Gastrocnemius medialis (tissue), 4 donors: ENCODE measurements around the gene TMC2. TPM values are rescaled to one million over a fixed set of nuclear protein-coding genes. Genes with fewer than 3 reads are reported as not detected.

Experiments
- ATAC-seq, 2 donors: fragments of 150-250 bp; one replicate each; pipeline ENCODE4 v1.9.1; 2016
- DNase-seq, 2 donors: peaks; one replicate each; pipeline ENCODE4 v3.0.0-alpha.2; 2019
- H3K27ac ChIP-seq, 4 donors: fragments of 200-600 bp; sonication (generic); 1 replicate in 1 of 4; 2 replicates in 3 of 4; pipeline ENCODE4 v1.5.1; 2016 to 2018; ENCODE audit warnings: mild to moderate bottlenecking in 2 of 4, moderate library complexity in 1 of 4
- H3K27me3 ChIP-seq, 3 donors: fragments of 200-600 bp; sonication (generic) in 2 of 3; 1 replicate in 1 of 3; 2 replicates in 2 of 3; pipeline versions ENCODE4 v1.5.1 to v1.6.0; 2016 to 2019; ENCODE audit warnings: mild to moderate bottlenecking in 1 of 3, moderate library complexity in 1 of 3
- H3K36me3 ChIP-seq, 2 donors: fragments of 200-600 bp; sonication (generic) in 1 of 2; one replicate each; pipeline ENCODE4 v1.5.1; 2017 to 2018
- H3K4me1 ChIP-seq, 2 donors: fragments of 200-600 bp; sonication (generic) in 1 of 2; one replicate each; pipeline ENCODE4 v1.5.1; 2016 to 2017; ENCODE audit warnings: mild to moderate bottlenecking in 2 of 2
- H3K4me3 ChIP-seq, 4 donors: fragments of 200-600 bp; sonication (generic) in 3 of 4; 1 replicate in 1 of 4; 2 replicates in 3 of 4; pipeline ENCODE4 v1.5.1; 2016 to 2019; ENCODE audit warnings: mild to moderate bottlenecking in 2 of 4
- H3K9me3 ChIP-seq, 3 donors: fragments of 200-600 bp; sonication (generic) in 2 of 3; 1 replicate in 1 of 3; 2 replicates in 2 of 3; pipeline ENCODE4 v1.5.1; 2016 to 2019
- POLR2A ChIP-seq, 2 donors: fragments of 450-650 bp; IDR thresholded peaks; one replicate each; pipeline ENCODE4 v1.6.1; 2017; ENCODE audit warnings: antibody characterized with exemption in 2 of 2, mild to moderate bottlenecking in 2 of 2, moderate library complexity in 2 of 2
- in situ Hi-C, 4 donors: fragments of 200-750 bp; cut with MboI; loops; one replicate each; pipeline versions ENCODE4 v1.15.0 to v1.8.0; 2017; ENCODE audit warnings: low sequenced_read_pairs in 4 of 4
- intact Hi-C: fragments of 100-400 bp; cut with DNase I; formaldehyde crosslinking; loops from one replicate; pipeline ENCODE4 v1.15.1; 2023; ENCODE audit warnings: low total_unique reads
- total RNA-seq, 4 donors: library from RNA; depleted of rRNA; stranded (reverse); fragments of >200 nt; gene quantifications; one replicate each; pipeline versions ENCODE4 v1.1.0 to v1.2.3, GENCODE V29; 2016
- TF ChIP-seq, protein P1 (sequence below), 5 experiments: fragments of 450-650 bp in 3 of 5; fragments of 200-600 bp in 2 of 5; sonication (generic) in 2 of 5; IDR thresholded peaks in 4 of 5; conservative IDR thresholded peaks in 1 of 5; 1 replicate in 4 of 5; 2 replicates in 1 of 5; pipeline ENCODE4 v1.5.1; 2016 to 2019; ENCODE audit warnings: antibody characterized with exemption in 5 of 5, mild to moderate bottlenecking in 3 of 5, moderate library complexity in 3 of 5

TMC2 gene
- total RNA-seq, 4 donors from 2014 or later = 0.10 TPM; not detected in 2

DNA sequence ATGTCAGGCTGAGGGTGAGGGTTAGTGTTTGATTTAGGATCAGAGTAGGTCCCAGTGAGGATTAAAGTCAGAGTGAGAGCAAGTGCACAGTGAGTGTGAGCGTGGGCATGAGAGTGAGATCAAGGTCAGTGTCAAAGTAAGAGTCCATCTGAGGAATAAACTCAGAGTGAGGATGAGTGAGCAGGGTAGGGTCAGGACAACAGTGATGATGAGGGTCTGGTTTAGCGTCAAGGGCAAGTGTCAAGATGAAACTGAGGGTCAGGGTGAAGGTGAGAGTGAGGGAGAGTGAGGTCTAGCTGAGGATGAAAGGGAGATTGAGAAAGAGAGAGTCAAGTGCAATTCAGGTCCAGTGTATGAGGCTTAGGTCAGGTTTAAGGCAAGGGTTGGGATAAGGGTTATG, 20.0 kb upstream of the TMC2 start:
- Histone ChIP-seq H3K27ac (no peak overlapping the region), H3K9me3 (no peaks in the 10 kb centered on the region), H3K4me3 (no peak overlapping the region), H3K36me3 (no peaks in the 10 kb centered on the region), H3K27me3 (peaks cover 0 to 4% (median 0%) of the 10 kb centered on the region in 3 donors), H3K4me1 (no peaks in the 10 kb centered on the region)
- no peak for ATAC-seq
- TF ChIP-seq, protein P1, sequence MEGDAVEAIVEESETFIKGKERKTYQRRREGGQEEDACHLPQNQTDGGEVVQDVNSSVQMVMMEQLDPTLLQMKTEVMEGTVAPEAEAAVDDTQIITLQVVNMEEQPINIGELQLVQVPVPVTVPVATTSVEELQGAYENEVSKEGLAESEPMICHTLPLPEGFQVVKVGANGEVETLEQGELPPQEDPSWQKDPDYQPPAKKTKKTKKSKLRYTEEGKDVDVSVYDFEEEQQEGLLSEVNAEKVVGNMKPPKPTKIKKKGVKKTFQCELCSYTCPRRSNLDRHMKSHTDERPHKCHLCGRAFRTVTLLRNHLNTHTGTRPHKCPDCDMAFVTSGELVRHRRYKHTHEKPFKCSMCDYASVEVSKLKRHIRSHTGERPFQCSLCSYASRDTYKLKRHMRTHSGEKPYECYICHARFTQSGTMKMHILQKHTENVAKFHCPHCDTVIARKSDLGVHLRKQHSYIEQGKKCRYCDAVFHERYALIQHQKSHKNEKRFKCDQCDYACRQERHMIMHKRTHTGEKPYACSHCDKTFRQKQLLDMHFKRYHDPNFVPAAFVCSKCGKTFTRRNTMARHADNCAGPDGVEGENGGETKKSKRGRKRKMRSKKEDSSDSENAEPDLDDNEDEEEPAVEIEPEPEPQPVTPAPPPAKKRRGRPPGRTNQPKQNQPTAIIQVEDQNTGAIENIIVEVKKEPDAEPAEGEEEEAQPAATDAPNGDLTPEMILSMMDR (IDR thresholded peaks at IDR 0.05 in 4 of 5, conservative IDR thresholded peaks at IDR 0.05 in 1 of 5) = no peak
- no peak for TF ChIP-seq POLR2A (IDR thresholded peaks at IDR 0.05)
- in situ Hi-C loops (loop anchor here in 1 of 4 donors (10.0 kb wide), 1 partner anchor 138 kb away; the partner anchor contains the start of gene NOP56), intact Hi-C loops (no loop called here)
- no peak for DNase-seq

DNA sequence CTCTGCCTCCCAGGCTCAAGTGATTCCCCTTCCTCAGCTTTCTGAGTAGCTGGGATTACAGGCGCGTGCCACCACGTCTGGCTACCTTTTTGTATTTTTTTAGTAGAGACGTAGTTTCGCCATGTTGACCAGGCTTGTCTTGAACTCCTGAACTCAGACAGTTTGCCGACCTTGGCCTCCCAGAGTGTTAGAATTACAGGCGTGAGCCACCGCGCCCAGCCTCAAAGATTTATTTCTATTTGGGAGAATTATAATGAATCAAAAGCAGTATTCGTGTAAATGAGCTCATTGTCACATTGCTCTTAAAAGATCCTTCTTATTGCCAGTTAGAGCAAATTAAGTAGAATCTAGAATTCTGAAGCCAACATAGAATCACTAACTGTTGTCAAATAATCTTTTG, 18.3 kb upstream of the TMC2 start:
- no peaks in the 10 kb centered on the region for H3K36me3 ChIP-seq
- H3K27ac ChIP-seq = no peak overlapping the region
- TF ChIP-seq, protein P1 (IDR thresholded peaks at IDR 0.05 in 4 of 5, conservative IDR thresholded peaks at IDR 0.05 in 1 of 5) = no peak
- TF ChIP-seq POLR2A (IDR thresholded peaks at IDR 0.05) = no peak
- in situ Hi-C loops (loop anchor here in 1 of 4 donors (10.0 kb wide), 1 partner anchor 137 kb away; the partner anchor contains the start of gene NOP56), intact Hi-C loops (no loop called here)
- H3K27me3 ChIP-seq = peaks cover 0 to 2% (median 0%) of the 10 kb centered on the region in 3 donors
- no peaks in the 10 kb centered on the region for H3K9me3 ChIP-seq
- ATAC-seq (no peak), DNase-seq (no peak)
- no peak overlapping the region for H3K4me3 ChIP-seq
- no peaks in the 10 kb centered on the region for H3K4me1 ChIP-seq

DNA sequence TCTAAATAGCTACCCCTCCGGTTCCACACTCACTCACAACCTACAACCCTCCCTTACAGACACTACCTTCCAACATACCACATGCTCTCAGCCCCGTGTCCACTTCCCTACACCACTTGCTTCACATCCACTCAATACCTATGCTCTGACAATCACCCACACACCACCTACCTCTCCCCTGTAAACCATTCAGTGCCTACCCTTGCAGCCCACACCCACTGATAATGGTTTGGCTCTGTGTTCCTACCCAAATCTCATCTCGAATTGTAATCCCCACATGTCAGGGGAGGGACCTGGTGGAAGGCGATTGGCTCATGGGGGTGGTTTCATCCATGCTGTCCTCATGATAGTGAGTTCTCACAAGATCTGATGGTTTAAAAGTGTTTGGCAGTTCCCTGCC, 17.8 kb upstream of the TMC2 start:
- Histone ChIP-seq H3K4me3 (no peak overlapping the region), H3K4me1 (no peaks in the 10 kb centered on the region), H3K27me3 (peaks cover 0 to 4% (median 0%) of the 10 kb centered on the region in 3 donors), H3K27ac (no peak overlapping the region), H3K9me3 (no peaks in the 10 kb centered on the region), H3K36me3 (no peaks in the 10 kb centered on the region)
- ATAC-seq (no peak), DNase-seq (no peak)
- no peak for TF ChIP-seq POLR2A (IDR thresholded peaks at IDR 0.05)
- TF ChIP-seq, protein P1 (IDR thresholded peaks at IDR 0.05 in 4 of 5, conservative IDR thresholded peaks at IDR 0.05 in 1 of 5) = no peak
- intact Hi-C loops = no loop called here
- in situ Hi-C loops = loop anchor here in 1 of 4 donors (10.0 kb wide), 1 partner anchor 136 kb away; the partner anchor contains the start of gene NOP56

DNA sequence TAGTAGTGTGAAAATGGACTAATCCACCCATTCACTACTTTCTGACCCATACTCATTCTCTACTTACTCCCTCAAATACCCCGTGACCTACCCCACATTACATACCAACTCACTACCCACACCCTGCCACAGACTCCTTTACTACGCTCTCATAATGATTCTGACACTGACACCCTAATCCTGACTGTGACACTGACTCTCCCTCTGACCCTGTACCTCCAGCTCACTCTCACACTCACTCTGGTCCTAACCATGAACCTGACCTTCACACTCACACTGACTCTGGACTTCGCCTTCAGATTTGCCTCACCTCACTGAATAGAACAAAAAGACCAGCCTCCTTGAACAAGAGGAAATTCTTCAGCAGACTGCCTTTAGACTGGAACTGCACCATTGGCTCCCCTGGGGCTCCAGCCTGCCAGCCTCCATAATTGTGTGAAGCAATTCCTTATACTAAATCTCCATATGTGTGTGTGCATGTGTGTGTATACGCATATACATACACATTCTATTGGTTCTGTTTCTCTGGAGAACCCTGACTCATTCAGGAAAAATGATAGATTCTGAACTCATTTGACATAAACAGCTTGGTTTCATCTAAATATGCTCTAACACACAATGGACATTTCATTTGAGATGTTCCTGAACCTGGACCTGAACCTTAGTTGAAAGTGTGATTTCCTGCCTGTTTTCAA, 17.1 kb upstream of the TMC2 start:
- Histone ChIP-seq H3K27ac (no peak overlapping the region), H3K9me3 (no peaks in the 10 kb centered on the region), H3K36me3 (no peaks in the 10 kb centered on the region), H3K4me3 (no peak overlapping the region), H3K4me1 (peaks cover 0 to 5% of the 10 kb centered on the region in 2 donors), H3K27me3 (peaks cover 0 to 4% (median 0%) of the 10 kb centered on the region in 3 donors)
- in situ Hi-C loops = loop anchor here in 1 of 4 donors (10.0 kb wide), 1 partner anchor 136 kb away; the partner anchor contains the start of gene NOP56
- intact Hi-C loops = no loop called here
- DNase-seq (no peak), ATAC-seq (no peak)
- no peak for TF ChIP-seq POLR2A (IDR thresholded peaks at IDR 0.05)
- TF ChIP-seq, protein P1 (IDR thresholded peaks at IDR 0.05 in 4 of 5, conservative IDR thresholded peaks at IDR 0.05 in 1 of 5) = no peak
